ENCODE measurements around the gene CANT1.
"Not testable (repeated sequence)": the region's sequence is repeated elsewhere in the genome, so short reads cannot be mapped to it uniquely, and the experiment has no call there.

CANT1 gene

DNA sequence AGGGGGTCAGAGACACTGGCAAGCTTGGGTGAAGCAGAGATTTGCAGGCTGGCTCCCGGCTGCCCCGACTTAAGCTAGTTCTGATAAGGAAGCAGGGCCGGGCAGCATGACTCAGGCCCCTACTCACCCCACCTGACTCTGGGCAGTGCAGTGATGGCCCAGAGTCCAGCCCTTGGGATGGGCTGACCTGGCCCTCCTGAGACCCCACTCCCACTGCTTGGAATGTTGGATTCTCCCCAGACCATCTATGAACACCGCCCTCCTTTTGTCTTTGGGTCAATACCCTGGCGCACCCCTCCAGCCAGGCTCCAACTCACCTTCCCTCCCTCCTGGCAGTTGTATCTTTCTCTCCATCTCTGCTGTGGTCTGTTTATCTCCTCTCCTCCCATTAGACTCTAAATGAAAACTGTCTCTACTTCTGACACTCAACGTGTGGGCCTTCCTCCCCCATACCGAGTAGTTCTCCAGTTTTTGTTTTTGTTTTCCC, 50.9 kb downstream of the CANT1 start:
- no peak for DNase-seq (ENCODE audit: low spot score)

- no peak for DNase-seq (ENCODE audit: low spot score)
These were observed 52.4 kb downstream of the CANT1 start for GRCh38 chr17:78957128-78957527.

GRCh38 chr17:78956254-78956653, 53.3 kb downstream of the CANT1 start:
- DNase-seq (ENCODE audit: low spot score) = no peak

GRCh38 chr17:78954684-78955083, 54.9 kb downstream of the CANT1 start:
- no peak for DNase-seq (ENCODE audit: low spot score)

GRCh38 chr17:78953356-78954350, 55.9 kb downstream of the CANT1 start:
- DNase-seq (ENCODE audit: low spot score) = no peak

DNA sequence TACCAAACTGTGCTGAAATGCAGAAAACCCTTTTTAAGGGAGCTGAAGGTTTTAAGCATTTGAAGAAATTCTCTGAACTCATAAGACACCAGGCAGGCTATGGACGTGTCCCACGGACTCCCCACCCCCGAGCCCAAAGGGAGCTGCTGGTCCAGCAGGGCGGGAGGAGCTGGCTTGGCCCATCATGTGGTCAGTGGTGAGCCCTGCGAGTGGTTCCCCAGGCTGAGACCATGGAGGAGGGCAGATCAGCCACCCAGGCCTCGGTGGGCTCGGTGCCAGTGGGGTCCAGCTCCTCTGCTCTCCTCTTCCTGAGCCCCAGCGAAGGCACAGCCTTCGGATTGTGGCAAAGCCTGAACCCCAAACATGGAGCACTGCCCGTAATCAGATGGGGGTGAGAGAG, 56.9 kb downstream of the CANT1 start:
- no peak for DNase-seq (ENCODE audit: low spot score)

DNA sequence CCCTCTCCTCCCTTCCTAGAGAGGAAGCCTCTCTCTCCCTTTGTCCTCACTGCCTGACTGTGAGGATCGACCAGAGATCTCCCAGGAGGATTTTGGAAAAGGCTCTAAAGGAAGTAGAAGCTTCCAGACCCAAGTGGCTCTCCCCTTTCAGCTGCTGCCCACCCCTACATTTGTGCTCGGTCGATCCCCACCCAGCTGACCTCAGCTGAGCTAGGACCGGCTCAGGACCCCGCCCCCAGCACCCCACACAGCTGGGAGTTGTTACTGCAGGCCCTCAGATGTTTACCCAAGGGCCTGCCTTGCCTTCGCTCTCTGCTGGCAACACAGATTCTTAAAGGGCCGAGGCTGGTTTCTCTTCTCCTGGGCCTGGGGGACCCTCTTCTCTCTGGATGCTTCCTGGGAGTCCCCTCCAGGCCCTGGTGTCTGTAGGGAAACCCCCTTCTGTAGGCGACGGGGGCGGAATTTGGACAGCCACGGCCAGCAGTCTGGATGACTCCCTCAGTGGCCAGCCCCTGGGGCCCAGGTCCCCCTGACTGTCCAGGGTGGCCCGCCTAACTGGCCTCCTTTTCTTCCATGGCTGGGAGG, 57.5 kb downstream of the CANT1 start:
- no peak for DNase-seq (ENCODE audit: low spot score)

DNA sequence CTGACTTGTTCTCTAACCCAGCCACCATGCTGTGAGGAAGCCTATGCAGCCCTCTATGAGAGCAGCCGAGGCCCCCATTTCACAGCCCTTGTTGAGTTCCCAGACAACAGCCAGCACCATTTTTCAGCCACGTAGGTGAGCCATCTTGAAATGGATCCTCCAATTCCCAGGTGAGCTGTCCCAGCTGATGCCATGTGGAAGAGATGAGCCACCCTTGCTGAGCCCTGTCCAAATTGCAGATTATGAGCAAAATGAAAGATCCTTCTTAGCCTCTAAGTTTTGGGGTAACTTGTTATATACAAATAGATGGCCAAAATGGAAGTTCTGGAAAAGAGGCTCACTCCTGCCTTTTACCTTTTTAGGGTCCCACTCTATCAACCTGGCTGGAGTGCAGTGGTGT, 58.7 kb downstream of the CANT1 start:
- no peak for DNase-seq (ENCODE audit: low spot score)

GRCh38 chr17:78947235-78948149, 62.1 kb downstream of the CANT1 start:
- DNase-seq (ENCODE audit: low spot score) = no peak

DNA sequence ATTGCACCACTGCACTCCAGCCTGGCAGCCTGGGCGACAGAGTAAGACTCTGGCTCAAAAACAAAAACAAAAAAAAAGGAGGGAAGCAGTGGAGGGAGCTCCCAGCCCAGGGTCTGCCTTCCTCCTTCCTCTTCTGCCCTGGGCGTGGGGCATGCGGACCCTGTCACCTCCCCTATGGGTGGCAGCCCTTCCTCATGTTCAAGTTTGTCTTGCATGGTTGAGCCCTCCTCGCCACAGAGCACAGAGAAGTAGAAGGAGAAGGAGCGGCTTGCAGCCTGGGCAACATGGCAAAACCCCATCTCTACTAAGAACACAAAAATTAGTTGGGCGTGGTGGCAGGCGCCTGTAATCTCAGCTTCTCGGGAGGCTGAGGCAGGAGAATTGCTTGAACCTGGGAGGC, 62.9 kb downstream of the CANT1 start:
- DNase-seq (ENCODE audit: low spot score) = no peak

DNA sequence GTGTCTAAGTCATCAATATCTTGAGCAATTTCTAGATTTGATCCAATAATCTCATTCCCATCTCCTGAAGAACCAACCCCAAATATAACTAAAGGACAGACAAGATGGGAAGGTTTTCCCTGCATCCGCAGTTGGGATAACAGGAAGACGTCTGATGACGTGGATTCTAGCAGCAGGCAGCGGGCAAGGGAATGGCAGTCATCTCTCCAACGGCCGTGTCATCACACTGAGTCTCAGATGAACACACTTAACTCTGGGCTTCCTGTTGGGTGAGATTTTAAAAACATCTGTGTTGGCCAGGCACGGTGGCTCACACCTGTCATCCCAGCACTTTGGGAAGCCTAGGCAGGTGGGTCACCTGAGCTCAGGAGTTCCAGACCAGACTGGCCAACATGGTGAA, 63.4 kb downstream of the CANT1 start:
- no peak for DNase-seq (ENCODE audit: low spot score)

GRCh38 chr17:78945455-78945854, 64.1 kb downstream of the CANT1 start:
- not testable (repeated sequence) for DNase-seq (ENCODE audit: low spot score)

- DNase-seq (ENCODE audit: low spot score) = no peak
These were observed 64.6 kb downstream of the CANT1 start for GRCh38 chr17:78944956-78945355.

DNA sequence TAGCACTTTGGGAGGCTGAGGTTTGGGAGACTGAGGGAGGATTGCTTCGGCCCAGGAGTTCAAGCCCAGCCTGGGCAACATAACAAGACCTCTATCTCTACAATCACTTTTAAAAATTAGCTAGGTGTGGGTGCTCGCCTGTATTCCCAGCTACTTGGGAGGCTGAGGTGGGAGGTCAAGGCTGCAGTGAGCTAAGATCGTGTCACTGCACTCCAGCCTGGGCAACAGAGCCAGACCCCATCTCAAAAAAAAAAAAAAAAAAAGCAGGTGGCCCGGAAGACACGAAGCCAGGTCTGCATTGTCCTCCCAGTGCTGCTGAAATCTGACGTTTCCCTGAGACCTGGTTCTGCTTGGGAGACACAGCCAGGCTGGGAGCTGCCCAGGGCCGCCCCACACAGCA, 65.5 kb downstream of the CANT1 start:
- no peak for DNase-seq (ENCODE audit: low spot score)
